DND-41 (cell line): ENCODE measurements around the gene UBE3D.

Experiments
- ATAC-seq: fragments of 200-7000 bp; cut with Tn5 transposase; 3 replicates; pipeline ENCODE4 v1.9.1; 2021; ENCODE audit warnings: low read depth; ENCODE audit not compliant: insufficient read depth
- DNase-seq: peaks from one replicate; pipeline ENCODE4 v3.0.0-alpha.2; 2020
- H2AFZ ChIP-seq: 2 replicates; pipeline ENCODE4 v1.6.0; 2012; ENCODE audit warnings: low read depth, low read length
- H3K27ac ChIP-seq: 2 replicates; pipeline ENCODE4 v1.5.1; 2012; ENCODE audit warnings: low read length, inconsistent platforms
- H3K27me3 ChIP-seq: fragments of 200-600 bp; sonication (generic); 2 replicates; pipeline ENCODE4 v1.6.0; 2012; ENCODE audit warnings: low read length, mild to moderate bottlenecking, inconsistent platforms; ENCODE audit not compliant: insufficient read depth, poor library complexity
- H3K36me3 ChIP-seq: 2 replicates; pipeline ENCODE4 v1.5.1; 2012; ENCODE audit warnings: low read length, inconsistent platforms; ENCODE audit not compliant: insufficient read depth
- H3K4me1 ChIP-seq: 2 replicates; pipeline ENCODE4 v1.5.1; 2012; ENCODE audit warnings: mild to moderate bottlenecking, low read length; ENCODE audit not compliant: insufficient read depth
- H3K4me2 ChIP-seq: 2 replicates; pipeline ENCODE4 v1.6.0; 2012; ENCODE audit warnings: mild to moderate bottlenecking, moderate library complexity, low read length, inconsistent platforms; ENCODE audit not compliant: insufficient read depth
- H3K4me3 ChIP-seq, 2 experiments: fragments of 200-600 bp in 1 of 2; shearing (Covaris generic) in 1 of 2; 2 replicates each; pipeline ENCODE4 v1.5.1; 2012 to 2016; ENCODE audit warnings: inconsistent platforms in 2 of 2, low read length in 2 of 2, mild to moderate bottlenecking in 2 of 2, low read depth in 1 of 2, moderate library complexity in 1 of 2
- H3K79me2 ChIP-seq: 2 replicates; pipeline ENCODE4 v1.6.0; 2012; ENCODE audit warnings: low read length, inconsistent platforms; ENCODE audit not compliant: insufficient read depth
- H3K9ac ChIP-seq: 2 replicates; pipeline ENCODE4 v1.6.0; 2012; ENCODE audit warnings: low read depth, mild to moderate bottlenecking, inconsistent platforms, low read length, moderate library complexity
- H3K9me3 ChIP-seq: 2 replicates; pipeline ENCODE4 v1.5.1; 2012; ENCODE audit warnings: low read length, moderate library complexity, mild to moderate bottlenecking, inconsistent platforms; ENCODE audit not compliant: insufficient read depth, severe bottlenecking
- H4K20me1 ChIP-seq: 2 replicates; pipeline ENCODE4 v1.6.0; 2012; ENCODE audit warnings: low read length; ENCODE audit not compliant: insufficient read depth
- EZH2 ChIP-seq: IDR thresholded peaks from 3 replicates; pipeline ENCODE4 v1.6.1; 2012; ENCODE audit warnings: borderline replicate concordance, low read depth, mild to moderate bottlenecking, moderate library complexity, low read length, inconsistent platforms; ENCODE audit not compliant: severe bottlenecking
- TF ChIP-seq, protein P1 (sequence below): IDR thresholded peaks from 2 replicates; pipeline ENCODE4 v1.5.1; 2012; ENCODE audit warnings: borderline replicate concordance, low read length, moderate library complexity, mild to moderate bottlenecking; ENCODE audit not compliant: poor library complexity, severe bottlenecking; ENCODE audit errors: extremely low read depth

Gene UBE3D

DNA sequence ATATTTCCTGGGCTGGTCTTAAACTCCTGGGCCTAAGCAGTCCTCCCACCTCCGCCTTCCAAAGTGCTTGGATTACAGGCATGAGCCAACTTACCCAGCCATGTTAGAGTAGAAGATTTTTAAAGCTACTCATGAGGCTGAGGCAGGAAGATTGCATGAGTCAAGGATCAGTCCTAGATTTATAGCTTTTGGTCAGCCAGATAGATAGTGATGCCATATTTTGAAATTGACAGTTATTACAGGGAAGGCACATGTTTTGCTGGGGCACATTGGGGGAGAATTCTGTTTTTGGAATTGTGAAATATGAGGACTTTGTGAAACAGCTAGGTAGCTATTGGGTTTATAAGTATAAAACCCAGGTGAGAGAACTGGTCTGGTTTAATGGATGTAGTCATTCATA is 42.7 kb upstream of the UBE3D start:
- Histone ChIP-seq H3K4me2 (no peak overlapping the region), H3K4me1 (no peaks in the 10 kb centered on the region), H3K79me2 (no peaks in the 10 kb centered on the region), H3K27ac (no peak overlapping the region), H3K4me3 (no peak overlapping the region), H3K27me3 (no peaks in the 10 kb centered on the region), H4K20me1 (no peaks in the 10 kb centered on the region), H3K36me3 (peaks cover 37% of the 10 kb centered on the region; the same call in 1 of the 2 replicates), H2AFZ (no peak overlapping the region), H3K9ac (no peak overlapping the region), H3K9me3 (peaks cover 2% of the 10 kb centered on the region)
- DNase-seq (no peak), ATAC-seq (no peak)
- TF ChIP-seq, protein P1, sequence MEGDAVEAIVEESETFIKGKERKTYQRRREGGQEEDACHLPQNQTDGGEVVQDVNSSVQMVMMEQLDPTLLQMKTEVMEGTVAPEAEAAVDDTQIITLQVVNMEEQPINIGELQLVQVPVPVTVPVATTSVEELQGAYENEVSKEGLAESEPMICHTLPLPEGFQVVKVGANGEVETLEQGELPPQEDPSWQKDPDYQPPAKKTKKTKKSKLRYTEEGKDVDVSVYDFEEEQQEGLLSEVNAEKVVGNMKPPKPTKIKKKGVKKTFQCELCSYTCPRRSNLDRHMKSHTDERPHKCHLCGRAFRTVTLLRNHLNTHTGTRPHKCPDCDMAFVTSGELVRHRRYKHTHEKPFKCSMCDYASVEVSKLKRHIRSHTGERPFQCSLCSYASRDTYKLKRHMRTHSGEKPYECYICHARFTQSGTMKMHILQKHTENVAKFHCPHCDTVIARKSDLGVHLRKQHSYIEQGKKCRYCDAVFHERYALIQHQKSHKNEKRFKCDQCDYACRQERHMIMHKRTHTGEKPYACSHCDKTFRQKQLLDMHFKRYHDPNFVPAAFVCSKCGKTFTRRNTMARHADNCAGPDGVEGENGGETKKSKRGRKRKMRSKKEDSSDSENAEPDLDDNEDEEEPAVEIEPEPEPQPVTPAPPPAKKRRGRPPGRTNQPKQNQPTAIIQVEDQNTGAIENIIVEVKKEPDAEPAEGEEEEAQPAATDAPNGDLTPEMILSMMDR, result no peak
- no peak for TF ChIP-seq EZH2

DNA sequence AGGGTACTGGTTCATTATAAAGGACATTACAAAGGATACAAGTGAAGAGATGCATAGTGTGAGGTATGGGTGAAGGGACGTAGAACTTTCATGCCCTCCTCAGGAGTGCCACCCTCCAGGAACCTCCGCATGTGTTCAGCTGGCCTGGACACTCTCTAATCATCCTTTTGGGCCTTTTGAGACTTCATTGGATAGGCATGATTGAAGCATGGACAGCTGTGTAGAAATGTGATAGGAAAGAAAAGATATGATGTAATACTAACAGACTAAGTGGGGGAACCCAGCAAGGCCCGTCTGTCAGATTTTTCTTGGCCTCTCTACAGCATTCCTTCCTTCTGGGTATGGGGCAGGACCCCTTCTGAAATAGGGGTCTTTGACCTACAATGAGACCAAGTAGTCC is 32.9 kb upstream of the UBE3D start:
- Histone ChIP-seq H3K9me3 (peaks cover under 1% of the 10 kb centered on the region), H3K4me3 (no peak overlapping the region), H2AFZ (no peak overlapping the region), H3K4me2 (no peak overlapping the region), H3K27ac (no peak overlapping the region), H3K9ac (no peak overlapping the region), H3K79me2 (peaks cover 14% of the 10 kb centered on the region; the same call in 1 of the 2 replicates), H4K20me1 (0 out of 2 replicates have a peak, but pooled peaks cover 2% of the 10 kb centered on the region), H3K36me3 (peaks cover 31% of the 10 kb centered on the region), H3K27me3 (no peaks in the 10 kb centered on the region), H3K4me1 (no peaks in the 10 kb centered on the region)
- no peak for DNase-seq
- TF ChIP-seq, protein P1, result no peak
- TF ChIP-seq EZH2, result no peak
- ATAC-seq, result no peak

DNA sequence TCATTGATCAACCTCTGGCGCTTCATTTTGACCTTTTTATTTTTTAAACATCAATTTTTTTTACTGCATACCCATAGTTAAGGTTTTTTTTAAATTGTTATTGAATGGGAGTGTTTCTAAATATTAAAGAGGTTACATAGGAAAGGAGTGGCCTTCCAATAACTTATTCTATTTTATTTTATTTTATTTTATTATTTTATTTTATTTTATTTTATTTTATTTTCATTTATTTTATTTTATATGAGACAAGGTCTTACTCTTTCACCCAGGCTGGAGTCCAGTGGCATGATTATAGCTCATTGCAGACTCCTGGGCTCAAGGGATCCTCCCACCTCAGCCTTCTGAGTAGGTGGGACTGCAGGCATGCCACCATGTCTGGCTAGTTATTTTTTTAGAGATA is 32.0 kb upstream of the UBE3D start:
- DNase-seq (no peak), ATAC-seq (no peak)
- H2AFZ ChIP-seq, result no peak overlapping the region
- H3K27me3 ChIP-seq, result no peaks in the 10 kb centered on the region
- no peak overlapping the region for H3K27ac ChIP-seq
- H3K4me1 ChIP-seq, result no peaks in the 10 kb centered on the region
- peaks cover 15% of the 10 kb centered on the region; the same call in 1 of the 2 replicates for H3K79me2 ChIP-seq
- no peak overlapping the region for H3K4me3 ChIP-seq
- no peaks in the 10 kb centered on the region for H3K9me3 ChIP-seq
- no peak overlapping the region for H3K4me2 ChIP-seq
- H3K36me3 ChIP-seq, result peaks cover 23% of the 10 kb centered on the region
- TF ChIP-seq EZH2, result no peak
- TF ChIP-seq, protein P1, result no peak
- H4K20me1 ChIP-seq, result 0 out of 2 replicates have a peak, but pooled peaks cover 2% of the 10 kb centered on the region
- no peak overlapping the region for H3K9ac ChIP-seq
